ENCODE results near the gene CFP. TPM values are rescaled to one million over a fixed set of nuclear protein-coding genes. Genes with fewer than 3 reads are reported as not detected.
"Not testable (repeated sequence)": the region's sequence is repeated elsewhere in the genome, so short reads cannot be mapped to it uniquely, and the experiment has no call there.

CFP gene
- total and polyA plus RNA-seq, 2 donors, result 0.79 to 3.3 TPM

DNA sequence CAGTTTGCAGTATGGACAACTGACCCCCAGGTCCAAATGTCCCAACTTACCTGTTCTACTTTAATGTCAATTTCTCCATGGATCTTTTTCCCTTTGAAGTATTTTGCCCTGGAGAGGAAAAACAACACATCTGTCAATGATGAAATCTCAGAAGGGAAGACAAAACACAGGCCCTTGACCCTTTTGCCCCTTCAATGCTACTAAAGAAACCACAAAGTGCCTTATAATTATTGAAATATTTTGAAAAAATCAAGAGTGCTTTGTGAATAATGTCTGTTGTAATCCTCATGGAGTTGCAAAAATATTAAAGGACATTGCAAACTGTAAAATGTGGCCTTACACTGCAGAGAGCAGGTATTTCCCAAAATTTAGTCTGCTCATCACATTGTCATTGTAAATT lies 22.6 kb downstream of the CFP start:
- H3K4me3 ChIP-seq (ENCODE audit: low read depth, low read length), result no peak overlapping the region
- no peaks in the 10 kb centered on the region for H3K36me3 ChIP-seq (ENCODE audit: insufficient read depth)
- no peak for DNase-seq (ENCODE audit: extremely low spot score)
- no peak overlapping the region for H3K27ac ChIP-seq (ENCODE audit: low read depth)
- H3K4me1 ChIP-seq (ENCODE audit: insufficient read depth), result no peaks in the 10 kb centered on the region

DNA sequence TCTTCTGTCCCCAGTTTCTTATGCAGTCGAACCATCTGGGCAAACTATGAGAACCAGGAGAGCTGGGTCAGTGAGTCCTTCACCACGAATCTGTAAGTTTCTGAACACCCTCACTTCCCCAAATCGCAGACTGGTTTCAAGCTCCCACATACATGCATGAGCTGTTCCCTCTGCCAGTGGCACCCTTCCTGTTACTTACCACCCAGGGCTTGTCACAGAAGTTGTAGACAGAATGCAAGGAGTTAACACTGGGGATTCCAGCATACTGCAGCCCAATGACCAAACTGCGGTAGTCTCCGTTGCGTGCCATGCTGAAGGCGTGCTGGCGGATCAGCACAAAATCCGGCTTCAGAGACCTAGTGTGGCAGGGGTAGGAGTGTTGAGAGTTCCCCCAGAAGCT lies 24.7 kb downstream of the CFP start:
- Histone ChIP-seq H3K27ac (ENCODE audit: low read depth) (no peak overlapping the region), H3K36me3 (ENCODE audit: insufficient read depth) (no peaks in the 10 kb centered on the region)
- 59% methylated on average over 9 of the region's 9 CpGs for WGBS

DNA sequence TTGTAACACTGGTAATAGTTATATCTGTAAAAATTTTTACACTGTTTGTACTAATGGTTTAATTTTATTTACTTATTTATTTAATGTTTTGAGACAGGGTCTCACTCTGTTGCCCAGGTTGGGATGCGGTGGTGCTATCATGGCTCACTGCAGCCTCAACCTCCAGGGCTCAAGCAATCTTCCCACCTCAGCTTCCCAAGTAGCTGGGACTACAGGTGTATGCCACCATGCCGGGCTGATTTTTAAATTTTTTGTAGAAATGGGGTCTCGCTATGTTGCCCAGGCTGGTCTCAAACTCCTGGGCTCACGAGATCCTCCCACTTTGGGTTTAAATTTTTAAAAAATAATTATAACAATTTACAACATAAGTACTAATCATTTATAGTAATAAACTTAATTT lies 26.6 kb downstream of the CFP start:
- DNase-seq (ENCODE audit: extremely low spot score); H3K36me3 ChIP-seq (ENCODE audit: insufficient read depth); H3K27ac ChIP-seq (ENCODE audit: low read depth); H3K4me3 ChIP-seq (ENCODE audit: low read depth, low read length); H3K4me1 ChIP-seq (ENCODE audit: insufficient read depth): not testable (repeated sequence)
- WGBS, result 96% methylated on average over 4 of the region's 4 CpGs

More for the DNA sequence above, 24.7 kb downstream of the CFP start:
- Histone ChIP-seq H3K4me1 (ENCODE audit: insufficient read depth) (no peaks in the 10 kb centered on the region), H3K4me3 (ENCODE audit: low read depth, low read length) (no peak overlapping the region)
- no peak for DNase-seq (ENCODE audit: extremely low spot score)

DNA sequence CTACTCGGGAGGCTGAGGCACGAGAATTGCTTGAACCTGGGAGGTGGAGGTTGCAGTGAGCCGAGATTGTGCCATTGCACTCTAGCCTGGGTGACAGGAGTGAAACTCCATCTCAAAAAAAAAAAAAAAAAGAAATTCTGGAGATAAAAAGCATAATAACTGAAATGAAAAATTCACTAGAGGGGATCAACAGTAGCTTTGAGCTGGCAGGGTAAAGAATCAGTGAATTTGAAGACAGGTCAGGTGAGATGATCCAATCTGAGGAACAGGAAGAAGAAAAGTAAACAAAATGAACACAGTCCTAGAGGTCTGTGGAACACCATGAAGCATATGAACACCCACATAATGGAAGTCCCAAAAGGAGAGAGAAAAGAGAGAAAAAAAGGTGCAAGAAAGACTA lies 32.5 kb downstream of the CFP start:
- H3K4me3 ChIP-seq (ENCODE audit: low read depth, low read length), result no peak overlapping the region
- WGBS, result 93% methylated on average over 3 of the region's 3 CpGs
- no peaks in the 10 kb centered on the region for H3K4me1 ChIP-seq (ENCODE audit: insufficient read depth)
- H3K27ac ChIP-seq (ENCODE audit: low read depth), result no peak overlapping the region
- DNase-seq (ENCODE audit: extremely low spot score), result no peak
- no peaks in the 10 kb centered on the region for H3K36me3 ChIP-seq (ENCODE audit: insufficient read depth)

DNA sequence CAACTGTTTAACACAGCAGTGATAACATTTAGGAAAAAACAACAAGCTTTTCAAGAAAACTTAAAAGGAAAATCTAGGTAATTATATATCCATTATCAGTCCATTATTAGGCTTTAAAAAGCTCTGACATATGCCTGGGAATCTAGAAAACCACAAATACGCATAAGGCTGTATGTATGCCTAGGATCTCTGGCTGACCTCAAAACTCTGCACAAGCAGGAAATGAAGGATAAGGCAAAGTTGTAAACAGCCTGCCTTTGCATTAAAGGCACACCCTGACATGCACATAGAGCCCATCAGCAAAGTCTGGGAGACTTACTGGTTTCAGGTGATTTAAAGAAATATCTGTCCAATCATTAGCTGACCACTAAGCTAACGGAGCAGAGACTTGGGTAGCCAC lies 33.5 kb downstream of the CFP start:
- H3K36me3 ChIP-seq (ENCODE audit: insufficient read depth), result no peaks in the 10 kb centered on the region
- no peak for DNase-seq (ENCODE audit: extremely low spot score)
- H3K27ac ChIP-seq (ENCODE audit: low read depth), result no peak overlapping the region
- no peak overlapping the region for H3K4me3 ChIP-seq (ENCODE audit: low read depth, low read length)
- H3K4me1 ChIP-seq (ENCODE audit: insufficient read depth), result no peaks in the 10 kb centered on the region
- WGBS, result 50% methylated on average over 2 of the region's 2 CpGs

DNA sequence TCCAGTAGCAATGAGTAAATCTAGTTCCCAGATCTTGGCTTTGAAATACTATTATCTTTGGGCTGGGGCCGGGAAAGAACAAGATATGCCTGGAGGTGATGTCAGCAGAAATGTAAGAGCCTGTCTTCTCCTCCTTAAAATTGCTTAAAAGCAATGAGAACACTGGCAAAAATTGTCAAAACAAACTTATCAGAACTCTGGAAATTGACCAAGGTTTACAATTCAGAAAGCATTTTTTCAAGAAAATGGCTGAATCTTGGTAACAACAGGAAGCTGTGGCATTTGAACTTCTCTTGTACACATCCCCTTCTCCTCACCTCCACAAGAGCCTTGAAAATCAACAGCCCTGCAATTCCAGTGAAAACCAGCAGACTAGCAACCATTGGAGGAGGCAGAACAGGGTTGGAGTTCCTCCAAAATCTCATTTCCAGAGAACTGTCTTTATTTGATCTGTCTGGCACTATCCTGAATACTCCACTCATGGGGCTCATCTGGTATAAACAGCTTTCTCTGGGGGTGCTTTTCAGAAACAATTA lies 33.9 kb downstream of the CFP start:
- no peak for DNase-seq (ENCODE audit: extremely low spot score)
- Histone ChIP-seq H3K27ac (ENCODE audit: low read depth) (no peak overlapping the region), H3K4me3 (ENCODE audit: low read depth, low read length) (no peak overlapping the region), H3K4me1 (ENCODE audit: insufficient read depth) (no peaks in the 10 kb centered on the region), H3K36me3 (ENCODE audit: insufficient read depth) (no peaks in the 10 kb centered on the region)
- WGBS, result 24% methylated on average over 1 of the region's 1 CpG

DNA sequence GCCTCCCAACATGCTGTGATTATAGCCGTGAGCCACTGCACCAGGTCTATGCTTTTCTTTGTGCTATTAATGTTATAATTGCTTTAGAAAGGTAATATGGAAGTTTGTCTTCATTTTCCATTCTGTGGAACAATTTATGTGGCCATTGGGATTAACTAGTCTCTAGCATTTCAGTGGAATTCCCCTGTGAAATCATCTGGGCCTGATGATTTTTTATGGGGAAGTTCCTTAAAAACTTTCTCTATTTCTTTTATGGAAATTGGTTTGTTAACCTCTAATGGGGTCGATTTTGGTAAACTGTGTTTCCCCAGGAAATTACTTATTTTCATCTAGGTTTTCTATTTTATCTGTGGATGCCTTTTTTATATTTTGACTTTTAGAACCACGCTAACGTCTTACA lies 36.2 kb downstream of the CFP start:
- H3K4me3 ChIP-seq (ENCODE audit: low read depth, low read length), result no peak overlapping the region
- no peak for DNase-seq (ENCODE audit: extremely low spot score)
- no peaks in the 10 kb centered on the region for H3K36me3 ChIP-seq (ENCODE audit: insufficient read depth)
- no peak overlapping the region for H3K27ac ChIP-seq (ENCODE audit: low read depth)
- 78% methylated on average over 4 of the region's 4 CpGs for WGBS
- no peaks in the 10 kb centered on the region for H3K4me1 ChIP-seq (ENCODE audit: insufficient read depth)

DNA sequence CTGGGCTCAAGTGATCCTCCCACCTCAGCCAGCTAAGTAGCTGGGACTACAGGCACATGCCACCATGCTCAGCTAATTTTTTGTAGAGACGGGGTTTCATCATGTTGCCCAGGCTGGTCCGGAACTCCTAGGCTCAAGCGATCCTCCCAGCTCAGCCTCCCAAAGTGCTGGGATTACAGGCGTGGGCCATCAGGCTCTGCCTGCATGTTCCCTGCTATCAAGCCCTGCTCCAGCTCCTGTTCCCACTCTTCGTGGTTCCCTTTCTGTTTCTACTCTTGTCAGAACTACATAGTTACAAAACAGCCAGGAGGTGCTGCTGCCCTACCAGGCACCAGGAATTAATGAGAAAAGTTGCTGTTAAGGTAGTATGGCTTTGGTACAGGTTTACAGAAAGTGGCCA lies 38.7 kb downstream of the CFP start:
- H3K27ac ChIP-seq (ENCODE audit: low read depth), result no peak overlapping the region
- 77% methylated on average over 5 of the region's 5 CpGs for WGBS
- H3K36me3 ChIP-seq (ENCODE audit: insufficient read depth), result no peaks in the 10 kb centered on the region
- H3K4me3 ChIP-seq (ENCODE audit: low read depth, low read length), result no peak overlapping the region
- no peaks in the 10 kb centered on the region for H3K4me1 ChIP-seq (ENCODE audit: insufficient read depth)
- DNase-seq (ENCODE audit: extremely low spot score), result no peak

DNA sequence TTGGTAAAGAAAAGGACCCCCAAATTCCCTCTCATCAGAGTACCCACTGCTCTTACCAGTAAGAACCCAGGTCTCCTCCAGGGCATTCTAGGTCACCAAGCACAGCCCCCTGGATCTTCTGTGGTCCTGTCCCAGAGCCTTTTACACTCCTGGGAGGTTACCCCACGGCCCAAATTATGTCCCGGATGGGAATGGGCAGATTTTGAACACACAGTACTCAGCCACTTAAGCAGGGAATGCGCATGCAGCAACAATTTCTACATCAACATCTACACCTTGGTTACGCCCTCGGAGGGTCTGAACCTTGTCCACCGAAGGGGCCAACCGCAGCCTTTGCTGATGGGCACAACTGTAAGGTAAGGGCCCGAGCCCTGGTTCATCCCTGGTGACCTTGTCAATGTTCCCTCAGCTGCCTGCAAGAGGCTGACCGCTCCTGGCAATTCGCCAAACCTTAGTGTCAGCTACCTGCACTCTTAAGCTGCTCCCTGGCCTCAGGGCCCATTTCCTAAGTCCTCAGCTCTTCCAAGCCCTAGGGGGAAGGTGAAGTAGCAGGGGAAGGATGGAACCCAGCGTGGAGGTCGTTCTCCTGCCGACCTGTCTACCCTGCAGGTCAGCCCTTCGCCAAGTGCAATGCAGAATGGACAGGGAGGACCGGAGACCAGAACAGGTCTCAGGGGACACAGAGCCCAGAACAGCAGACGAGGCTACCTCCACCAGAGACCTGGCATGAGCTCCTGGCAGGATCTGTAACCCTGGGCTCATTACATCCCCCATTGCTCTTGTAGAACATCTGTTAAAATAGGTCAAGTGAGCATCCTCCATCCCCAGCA lies 41.6 kb downstream of the CFP start:
- Histone ChIP-seq H3K4me1 (ENCODE audit: insufficient read depth) (no peaks in the 10 kb centered on the region), H3K27ac (ENCODE audit: low read depth) (no peak overlapping the region), H3K4me3 (ENCODE audit: low read depth, low read length) (no peak overlapping the region), H3K36me3 (ENCODE audit: insufficient read depth) (no peaks in the 10 kb centered on the region)
- 79% methylated on average over 16 of the region's 16 CpGs for WGBS
- DNase-seq (ENCODE audit: extremely low spot score), result no peak

DNA sequence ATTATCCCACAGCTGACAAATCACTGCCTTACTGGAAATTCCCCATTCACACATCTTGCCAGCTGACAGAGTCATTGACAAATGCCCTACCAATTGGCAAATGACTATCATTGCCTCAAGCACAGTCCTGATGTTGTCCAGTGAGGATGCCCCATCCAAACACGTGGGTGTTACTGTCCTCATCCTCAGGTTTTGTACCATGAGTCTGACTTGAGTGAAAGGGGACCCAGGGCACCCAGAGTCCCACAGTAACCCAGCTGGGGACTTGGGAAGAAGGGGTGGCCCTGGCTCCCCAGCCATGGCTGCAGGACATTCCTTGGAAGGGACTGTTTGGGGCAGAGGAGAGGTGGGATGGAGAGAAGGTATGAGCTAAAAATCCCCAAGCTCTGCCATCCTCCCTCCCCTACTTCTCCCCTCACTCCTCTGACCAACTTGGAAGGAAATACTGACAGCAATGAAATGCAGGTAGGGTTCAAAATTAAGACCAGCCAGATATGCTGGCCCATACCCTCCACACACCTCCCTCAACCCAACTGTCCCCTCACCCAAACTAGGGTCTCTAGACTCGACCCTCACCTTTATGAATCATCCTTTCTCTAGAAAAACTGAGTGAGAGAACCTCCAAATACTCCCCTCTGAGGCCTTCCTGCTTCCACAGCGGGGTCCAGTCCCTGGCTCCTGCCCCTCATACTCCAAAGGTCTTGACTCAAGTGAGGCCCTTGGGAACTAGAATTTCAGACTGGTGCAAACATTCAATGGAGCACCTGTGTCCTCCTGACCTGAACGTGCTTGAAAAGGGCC lies 42.4 kb downstream of the CFP start:
- Histone ChIP-seq H3K27ac (ENCODE audit: low read depth) (no peak overlapping the region), H3K4me1 (ENCODE audit: insufficient read depth) (no peaks in the 10 kb centered on the region), H3K4me3 (ENCODE audit: low read depth, low read length) (no peak overlapping the region), H3K36me3 (ENCODE audit: insufficient read depth) (no peaks in the 10 kb centered on the region)
- 61% methylated on average over 4 of the region's 4 CpGs for WGBS
- no peak for DNase-seq (ENCODE audit: extremely low spot score)

DNA sequence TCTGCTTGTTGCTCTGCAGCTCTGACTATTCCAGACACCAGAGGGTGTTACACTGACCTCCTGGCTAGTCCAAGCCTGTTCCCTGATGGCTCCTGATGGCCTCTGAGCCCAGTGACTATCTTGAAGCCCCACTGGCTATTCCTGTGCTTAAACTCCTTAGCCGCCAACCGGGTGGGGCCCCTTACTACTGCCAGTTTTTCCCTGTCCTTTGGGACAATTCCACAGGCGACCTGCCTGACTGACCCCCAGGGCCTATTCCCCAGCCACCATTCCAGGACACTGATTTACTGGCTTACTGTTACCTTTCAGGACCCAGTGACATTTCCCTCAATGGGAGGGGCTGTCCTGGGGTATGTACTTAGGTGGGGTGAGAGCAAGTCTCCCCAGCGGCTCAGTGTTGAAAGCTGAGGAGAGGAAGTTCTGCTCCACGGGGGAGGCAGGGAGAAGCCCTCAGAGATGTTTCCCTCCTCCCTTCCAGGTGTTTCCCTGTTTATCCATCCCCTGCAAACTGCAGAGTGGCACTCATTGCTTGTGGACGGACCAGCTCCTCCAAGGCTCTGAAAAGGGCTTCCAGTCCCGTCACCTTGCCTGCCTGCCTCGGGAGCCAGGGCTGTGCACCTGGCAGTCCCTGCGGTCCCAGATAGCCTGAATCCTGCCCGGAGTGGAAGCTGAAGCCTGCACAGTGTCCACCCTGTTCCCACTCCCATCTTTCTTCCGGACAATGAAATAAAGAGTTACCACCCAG lies 43.5 kb downstream of the CFP start:
- Histone ChIP-seq H3K27ac (ENCODE audit: low read depth) (no peak overlapping the region), H3K4me3 (ENCODE audit: low read depth, low read length) (no peak overlapping the region)
- WGBS, result 68% methylated on average over 11 of the region's 11 CpGs

DNA sequence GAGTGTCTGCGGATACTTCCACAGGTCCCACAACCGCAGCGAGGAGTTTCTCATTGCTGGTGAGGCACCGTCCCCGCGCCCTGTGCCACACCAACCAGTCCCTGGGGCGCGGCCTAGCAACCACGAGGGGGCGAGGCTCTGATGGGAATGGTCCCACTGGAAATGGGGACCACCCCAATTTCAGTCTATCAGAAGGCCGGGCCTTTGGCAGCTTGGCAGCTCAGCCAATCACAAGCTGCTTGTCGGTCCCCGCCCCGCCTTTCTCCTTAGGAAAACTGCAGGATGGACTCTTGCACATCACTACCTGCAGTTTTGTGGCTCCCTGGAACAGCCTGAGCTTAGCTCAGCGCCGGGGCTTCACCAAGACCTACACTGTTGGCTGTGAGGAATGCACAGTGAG lies 44.5 kb downstream of the CFP start:
- no peak overlapping the region for H3K27ac ChIP-seq (ENCODE audit: low read depth)
- no peaks in the 10 kb centered on the region for H3K4me1 ChIP-seq (ENCODE audit: insufficient read depth)
- H3K36me3 ChIP-seq (ENCODE audit: insufficient read depth), result no peaks in the 10 kb centered on the region
- H3K4me3 ChIP-seq (ENCODE audit: low read depth, low read length), result no peak overlapping the region
- no peak for DNase-seq (ENCODE audit: extremely low spot score)
- 71% methylated on average over 16 of the region's 16 CpGs for WGBS

More for the DNA sequence above, 43.5 kb downstream of the CFP start:
- H3K4me1 ChIP-seq (ENCODE audit: insufficient read depth), result no peaks in the 10 kb centered on the region
- no peak for DNase-seq (ENCODE audit: extremely low spot score)
- no peaks in the 10 kb centered on the region for H3K36me3 ChIP-seq (ENCODE audit: insufficient read depth)

DNA sequence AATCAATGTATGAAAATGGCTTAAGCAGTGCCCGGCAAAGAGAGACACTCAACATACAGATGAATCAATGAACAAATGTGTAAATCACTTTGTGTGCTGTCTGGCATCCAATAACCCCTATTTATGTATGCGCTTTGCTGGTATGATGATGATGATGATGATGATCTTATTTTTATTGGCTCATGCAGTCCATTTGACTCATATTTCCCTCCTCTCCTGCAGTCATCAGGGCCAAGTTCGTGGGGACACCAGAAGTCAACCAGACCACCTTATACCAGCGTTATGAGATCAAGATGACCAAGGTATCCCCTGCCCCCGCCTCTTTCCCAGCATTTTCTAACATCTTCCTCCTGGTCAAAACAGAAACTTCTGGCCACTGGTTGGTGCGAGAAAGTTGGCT lies 45.0 kb downstream of the CFP start:
- DNase-seq (ENCODE audit: extremely low spot score), result no peak
- no peak overlapping the region for H3K4me3 ChIP-seq (ENCODE audit: low read depth, low read length)
- 79% methylated on average over 6 of the region's 6 CpGs for WGBS
- no peaks in the 10 kb centered on the region for H3K4me1 ChIP-seq (ENCODE audit: insufficient read depth)
- H3K36me3 ChIP-seq (ENCODE audit: insufficient read depth), result no peaks in the 10 kb centered on the region
- no peak overlapping the region for H3K27ac ChIP-seq (ENCODE audit: low read depth)
